ENCODE data around the gene TRIP11.

Gene TRIP11

DNA sequence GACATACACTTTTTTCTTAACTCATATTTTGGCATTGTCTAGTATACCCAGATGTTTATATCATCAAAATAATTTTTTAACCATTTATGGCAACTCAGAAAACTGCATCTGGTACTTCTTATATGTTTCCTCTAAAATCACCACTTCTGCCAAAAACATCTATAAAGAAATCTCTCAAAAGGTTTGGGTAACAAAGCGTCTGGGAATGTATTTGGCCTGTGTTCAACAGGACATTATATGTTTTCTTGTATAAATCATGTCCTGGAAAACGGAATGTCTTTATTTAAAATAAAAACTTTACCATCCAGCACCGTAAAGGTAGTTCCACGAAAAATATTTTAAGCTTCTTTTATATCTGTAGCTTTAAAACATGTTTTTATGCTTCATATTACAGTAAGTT lies 56.3 kb downstream of the TRIP11 start:
- Histone ChIP-seq H3K9ac (ENCODE audit: low read length in 2 of 2) (no peak overlapping the region), H3K4me1 (ENCODE audit: control insufficient read depth, insufficient read depth, low read length) (no peaks in the 10 kb centered on the region), H3K27me3 (ENCODE audit: control insufficient read depth in 1 of 2, insufficient read depth in 2 of 2, low read length in 2 of 2) (no peaks in the 10 kb centered on the region), H3K9me3 (ENCODE audit: control insufficient read depth in 2 of 2, low read length in 2 of 2) (no peaks in the 10 kb centered on the region), H3K4me3 (ENCODE audit: low read length in 2 of 2) (no peak overlapping the region), H3K36me3 (ENCODE audit: control insufficient read depth in 2 of 2, insufficient read depth in 2 of 2, low read length in 2 of 2) (peaks cover 10 to 16% of the 10 kb centered on the region in 2 donors), H3K27ac (ENCODE audit: low read length) (no peak overlapping the region)

DNA sequence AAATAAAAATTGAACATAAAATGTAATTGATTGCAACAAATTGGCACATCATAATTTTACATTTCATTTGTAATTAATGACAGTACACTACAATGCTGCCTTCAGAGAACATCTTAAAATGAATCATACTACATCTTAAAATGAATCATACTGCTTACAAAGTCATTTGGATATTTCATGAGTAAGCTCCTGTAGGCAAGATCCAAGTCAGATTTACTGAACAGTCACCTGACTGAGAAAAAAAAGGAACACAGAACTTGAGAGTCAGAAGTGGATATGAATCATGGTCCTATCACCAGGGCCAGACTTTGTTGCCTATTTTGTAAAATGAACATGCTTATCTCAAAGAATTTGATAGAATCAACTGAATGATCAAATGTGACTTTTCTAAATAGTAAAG lies 59.7 kb downstream of the TRIP11 start:
- Histone ChIP-seq H3K4me1 (ENCODE audit: control insufficient read depth, insufficient read depth, low read length) (no peaks in the 10 kb centered on the region), H3K9me3 (ENCODE audit: control insufficient read depth in 2 of 2, low read length in 2 of 2) (no peaks in the 10 kb centered on the region), H3K4me3 (ENCODE audit: low read length in 2 of 2) (no peak overlapping the region), H3K36me3 (ENCODE audit: control insufficient read depth in 2 of 2, insufficient read depth in 2 of 2, low read length in 2 of 2) (no peaks in the 10 kb centered on the region), H3K27ac (ENCODE audit: low read length) (no peak overlapping the region), H3K9ac (ENCODE audit: low read length in 2 of 2) (no peak overlapping the region), H3K27me3 (ENCODE audit: control insufficient read depth in 1 of 2, insufficient read depth in 2 of 2, low read length in 2 of 2) (no peaks in the 10 kb centered on the region)

DNA sequence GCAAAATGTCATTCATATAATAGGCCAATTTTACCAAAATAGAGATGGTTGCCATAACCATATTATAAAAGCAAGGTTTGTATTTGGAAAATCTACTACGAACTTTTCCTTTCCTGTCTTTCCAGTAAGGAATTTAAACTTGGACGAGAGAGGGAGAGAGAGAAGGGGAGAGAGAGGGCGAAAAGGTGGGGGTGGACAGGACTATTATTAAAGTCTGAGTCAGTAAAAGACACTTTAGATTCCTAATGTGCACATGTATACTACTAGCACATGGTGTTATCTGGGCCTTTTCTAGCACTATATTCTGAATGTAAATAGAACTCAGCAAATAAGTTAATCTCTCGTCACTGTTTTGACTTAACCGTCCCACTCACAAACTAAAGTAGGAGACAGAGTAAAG lies 62.0 kb downstream of the TRIP11 start:
- Histone ChIP-seq H3K36me3 (ENCODE audit: control insufficient read depth in 2 of 2, insufficient read depth in 2 of 2, low read length in 2 of 2) (peaks cover 3 to 5% of the 10 kb centered on the region in 2 donors), H3K4me3 (ENCODE audit: low read length in 2 of 2) (no peak overlapping the region), H3K9me3 (ENCODE audit: control insufficient read depth in 2 of 2, low read length in 2 of 2) (no peaks in the 10 kb centered on the region), H3K27ac (ENCODE audit: low read length) (no peak overlapping the region), H3K4me1 (ENCODE audit: control insufficient read depth, insufficient read depth, low read length) (no peaks in the 10 kb centered on the region), H3K9ac (ENCODE audit: low read length in 2 of 2) (no peak overlapping the region), H3K27me3 (ENCODE audit: control insufficient read depth in 1 of 2, insufficient read depth in 2 of 2, low read length in 2 of 2) (no peaks in the 10 kb centered on the region)

DNA sequence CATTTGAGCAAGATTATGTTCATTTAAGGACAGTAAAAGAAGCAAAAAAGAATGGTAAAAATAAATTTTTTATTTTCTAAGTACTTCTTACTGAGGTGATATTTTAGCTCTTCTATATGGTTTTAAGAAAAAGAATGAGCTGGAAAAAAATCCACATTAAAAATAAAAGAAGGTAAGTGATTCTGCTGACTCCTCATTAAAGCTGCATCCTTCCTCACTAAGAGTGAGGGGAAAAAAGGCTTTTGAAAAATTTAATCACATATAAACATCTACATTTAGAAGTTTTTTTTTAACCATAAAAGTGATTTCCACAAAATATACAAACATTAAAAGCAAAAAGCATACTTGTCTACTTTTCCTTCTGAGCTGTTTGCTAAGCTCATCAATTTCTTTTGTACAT lies 64.1 kb downstream of the TRIP11 start:
- Histone ChIP-seq H3K27ac (ENCODE audit: low read length) (no peak overlapping the region), H3K36me3 (ENCODE audit: control insufficient read depth in 2 of 2, insufficient read depth in 2 of 2, low read length in 2 of 2) (peaks cover 3 to 16% of the 10 kb centered on the region in 2 donors), H3K9me3 (ENCODE audit: control insufficient read depth in 2 of 2, low read length in 2 of 2) (no peaks in the 10 kb centered on the region), H3K4me3 (ENCODE audit: low read length in 2 of 2) (no peak overlapping the region), H3K9ac (ENCODE audit: low read length in 2 of 2) (no peak overlapping the region), H3K27me3 (ENCODE audit: control insufficient read depth in 1 of 2, insufficient read depth in 2 of 2, low read length in 2 of 2) (no peaks in the 10 kb centered on the region), H3K4me1 (ENCODE audit: control insufficient read depth, insufficient read depth, low read length) (no peaks in the 10 kb centered on the region)

DNA sequence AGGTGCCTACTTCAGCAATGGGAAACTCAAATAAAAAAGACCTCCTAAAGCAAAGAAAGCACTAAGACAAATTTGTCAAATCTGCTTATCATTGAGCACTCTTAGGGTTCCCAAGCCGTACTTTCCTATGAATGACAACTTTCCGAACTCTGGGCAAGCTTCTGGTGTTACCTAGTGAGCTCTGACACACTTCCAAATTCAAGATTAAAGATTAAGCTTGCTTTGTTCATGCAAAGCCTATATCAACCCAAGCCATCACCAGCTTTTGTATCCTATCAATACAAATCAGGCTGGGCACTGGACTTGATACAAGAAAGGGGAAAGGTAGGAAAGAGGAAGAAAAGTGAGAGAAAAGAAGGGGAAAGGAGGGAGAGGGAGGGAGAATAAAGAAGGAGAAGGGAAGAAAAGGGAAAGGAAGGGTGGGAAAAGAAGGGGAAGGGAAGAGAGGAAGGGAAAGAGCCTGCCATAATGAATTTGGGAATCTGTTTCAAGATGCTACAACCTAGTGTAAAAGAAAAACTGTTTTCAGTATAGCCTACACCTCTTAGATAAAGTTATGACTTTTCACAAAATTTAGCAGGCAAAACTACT lies 68.6 kb downstream of the TRIP11 start:
- Histone ChIP-seq H3K4me3 (ENCODE audit: low read length in 2 of 2) (no peak overlapping the region), H3K9me3 (ENCODE audit: control insufficient read depth in 2 of 2, low read length in 2 of 2) (no peaks in the 10 kb centered on the region), H3K9ac (ENCODE audit: low read length in 2 of 2) (no peak overlapping the region), H3K27me3 (ENCODE audit: control insufficient read depth in 1 of 2, insufficient read depth in 2 of 2, low read length in 2 of 2) (no peaks in the 10 kb centered on the region), H3K4me1 (ENCODE audit: control insufficient read depth, insufficient read depth, low read length) (no peaks in the 10 kb centered on the region), H3K36me3 (ENCODE audit: control insufficient read depth in 2 of 2, insufficient read depth in 2 of 2, low read length in 2 of 2) (peaks cover 13 to 33% of the 10 kb centered on the region in 2 donors), H3K27ac (ENCODE audit: low read length) (no peak overlapping the region)

DNA sequence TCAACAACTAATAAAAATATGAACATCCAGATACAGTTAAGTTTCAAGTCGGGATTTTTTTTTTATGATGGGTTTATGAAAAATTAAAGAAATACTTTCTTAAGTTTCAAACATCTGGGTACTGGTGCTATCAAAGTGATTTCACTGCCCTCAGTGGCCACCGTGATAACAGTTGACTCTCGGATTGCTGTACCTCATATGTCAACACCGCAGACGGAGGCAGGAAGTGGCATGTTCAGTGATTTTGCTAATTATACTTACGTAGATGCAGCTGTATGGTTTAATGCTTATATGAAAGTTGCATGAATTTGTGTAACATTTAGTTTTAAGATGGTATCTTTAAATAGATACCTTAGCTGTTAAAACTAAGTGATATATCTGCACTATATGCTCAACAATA lies 71.6 kb downstream of the TRIP11 start:
- Histone ChIP-seq H3K36me3 (ENCODE audit: control insufficient read depth in 2 of 2, insufficient read depth in 2 of 2, low read length in 2 of 2) (peaks cover 10 to 28% of the 10 kb centered on the region in 2 donors), H3K4me3 (ENCODE audit: low read length in 2 of 2) (no peak overlapping the region), H3K27ac (ENCODE audit: low read length) (no peak overlapping the region), H3K9ac (ENCODE audit: low read length in 2 of 2) (no peak overlapping the region), H3K27me3 (ENCODE audit: control insufficient read depth in 1 of 2, insufficient read depth in 2 of 2, low read length in 2 of 2) (no peaks in the 10 kb centered on the region), H3K4me1 (ENCODE audit: control insufficient read depth, insufficient read depth, low read length) (no peaks in the 10 kb centered on the region), H3K9me3 (ENCODE audit: control insufficient read depth in 2 of 2, low read length in 2 of 2) (no peaks in the 10 kb centered on the region)

DNA sequence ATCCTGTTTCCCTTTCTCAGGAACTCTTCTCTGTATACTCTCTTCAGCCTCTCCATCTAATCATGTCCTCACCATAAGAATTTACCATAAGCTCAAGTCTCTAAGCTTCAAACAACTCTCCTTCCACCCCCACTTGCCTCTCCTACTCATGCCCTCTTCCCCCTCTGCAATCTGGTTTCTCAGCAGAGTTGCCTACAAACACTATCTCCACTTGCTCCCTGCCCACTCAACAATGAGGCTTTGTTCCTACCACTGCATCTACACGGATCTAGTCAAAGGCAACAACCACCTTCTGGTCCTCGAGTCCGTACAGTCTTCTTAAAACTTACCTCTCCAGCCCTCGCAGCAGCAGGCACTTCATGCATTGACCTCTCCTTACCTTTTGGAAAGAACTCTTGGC lies 75.1 kb downstream of the TRIP11 start:
- H3K9me3 ChIP-seq (ENCODE audit: control insufficient read depth in 2 of 2, low read length in 2 of 2): no peaks in the 10 kb centered on the region
- peaks cover 0 to 4% of the 10 kb centered on the region in 2 donors for H3K27me3 ChIP-seq (ENCODE audit: control insufficient read depth in 1 of 2, insufficient read depth in 2 of 2, low read length in 2 of 2)
- H3K36me3 ChIP-seq (ENCODE audit: control insufficient read depth in 2 of 2, insufficient read depth in 2 of 2, low read length in 2 of 2): peaks cover 10 to 13% of the 10 kb centered on the region in 2 donors
- H3K9ac ChIP-seq (ENCODE audit: low read length in 2 of 2): no peak overlapping the region
- H3K4me3 ChIP-seq (ENCODE audit: low read length in 2 of 2): no peak overlapping the region
- no peak overlapping the region for H3K27ac ChIP-seq (ENCODE audit: low read length)
- H3K4me1 ChIP-seq (ENCODE audit: control insufficient read depth, insufficient read depth, low read length): no peaks in the 10 kb centered on the region

DNA sequence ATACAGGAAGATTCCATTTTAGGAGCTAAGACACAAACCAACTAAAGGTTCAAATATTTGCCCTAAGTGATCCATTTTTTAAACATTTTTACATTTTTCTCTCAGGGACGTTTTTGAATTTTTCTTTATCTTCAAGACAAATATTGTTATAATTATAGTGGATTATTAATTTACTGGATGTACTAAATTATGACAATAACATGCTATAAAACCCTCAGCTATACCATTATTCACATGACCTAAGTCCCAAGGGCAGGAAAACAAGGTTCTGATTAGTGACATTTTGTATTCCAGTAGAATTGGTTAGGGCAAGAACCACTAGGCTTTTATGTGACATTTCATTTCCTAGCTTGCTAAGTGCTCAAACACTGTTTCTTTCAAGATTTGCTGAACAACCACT lies 75.8 kb downstream of the TRIP11 start:
- H3K4me1 ChIP-seq (ENCODE audit: control insufficient read depth, insufficient read depth, low read length): no peaks in the 10 kb centered on the region
- H3K9me3 ChIP-seq (ENCODE audit: control insufficient read depth in 2 of 2, low read length in 2 of 2): no peaks in the 10 kb centered on the region
- peaks cover 5 to 8% of the 10 kb centered on the region in 2 donors for H3K36me3 ChIP-seq (ENCODE audit: control insufficient read depth in 2 of 2, insufficient read depth in 2 of 2, low read length in 2 of 2)
- H3K27ac ChIP-seq (ENCODE audit: low read length): no peak overlapping the region
- H3K4me3 ChIP-seq (ENCODE audit: low read length in 2 of 2): no peak overlapping the region
- H3K9ac ChIP-seq (ENCODE audit: low read length in 2 of 2): no peak overlapping the region
- H3K27me3 ChIP-seq (ENCODE audit: control insufficient read depth in 1 of 2, insufficient read depth in 2 of 2, low read length in 2 of 2): peaks cover 0 to 4% of the 10 kb centered on the region in 2 donors

DNA sequence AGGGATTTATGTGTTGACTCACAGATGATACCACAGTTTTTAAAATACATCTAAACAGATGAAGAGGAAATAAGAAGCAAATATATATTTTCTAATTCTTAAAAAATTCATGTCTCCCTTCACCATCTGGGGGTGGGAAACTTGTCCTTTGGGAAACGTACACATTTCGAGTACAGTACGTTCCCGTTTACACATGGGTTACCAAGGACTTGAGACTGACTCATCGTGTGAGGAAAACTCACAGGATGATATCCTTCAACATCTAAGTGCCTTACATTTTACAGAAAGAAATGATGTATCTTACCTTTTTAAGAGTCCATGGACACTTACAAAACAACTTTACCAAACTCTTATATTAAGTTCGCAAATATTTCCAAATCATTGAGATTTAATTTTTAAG lies 76.4 kb downstream of the TRIP11 start:
- Histone ChIP-seq H3K36me3 (ENCODE audit: control insufficient read depth in 2 of 2, insufficient read depth in 2 of 2, low read length in 2 of 2) (peaks cover 3% of the 10 kb centered on the region in 2 donors), H3K9me3 (ENCODE audit: control insufficient read depth in 2 of 2, low read length in 2 of 2) (no peaks in the 10 kb centered on the region), H3K27ac (ENCODE audit: low read length) (no peak overlapping the region), H3K4me3 (ENCODE audit: low read length in 2 of 2) (no peak overlapping the region), H3K9ac (ENCODE audit: low read length in 2 of 2) (no peak overlapping the region), H3K4me1 (ENCODE audit: control insufficient read depth, insufficient read depth, low read length) (no peaks in the 10 kb centered on the region), H3K27me3 (ENCODE audit: control insufficient read depth in 1 of 2, insufficient read depth in 2 of 2, low read length in 2 of 2) (peaks cover 0 to 4% of the 10 kb centered on the region in 2 donors)

DNA sequence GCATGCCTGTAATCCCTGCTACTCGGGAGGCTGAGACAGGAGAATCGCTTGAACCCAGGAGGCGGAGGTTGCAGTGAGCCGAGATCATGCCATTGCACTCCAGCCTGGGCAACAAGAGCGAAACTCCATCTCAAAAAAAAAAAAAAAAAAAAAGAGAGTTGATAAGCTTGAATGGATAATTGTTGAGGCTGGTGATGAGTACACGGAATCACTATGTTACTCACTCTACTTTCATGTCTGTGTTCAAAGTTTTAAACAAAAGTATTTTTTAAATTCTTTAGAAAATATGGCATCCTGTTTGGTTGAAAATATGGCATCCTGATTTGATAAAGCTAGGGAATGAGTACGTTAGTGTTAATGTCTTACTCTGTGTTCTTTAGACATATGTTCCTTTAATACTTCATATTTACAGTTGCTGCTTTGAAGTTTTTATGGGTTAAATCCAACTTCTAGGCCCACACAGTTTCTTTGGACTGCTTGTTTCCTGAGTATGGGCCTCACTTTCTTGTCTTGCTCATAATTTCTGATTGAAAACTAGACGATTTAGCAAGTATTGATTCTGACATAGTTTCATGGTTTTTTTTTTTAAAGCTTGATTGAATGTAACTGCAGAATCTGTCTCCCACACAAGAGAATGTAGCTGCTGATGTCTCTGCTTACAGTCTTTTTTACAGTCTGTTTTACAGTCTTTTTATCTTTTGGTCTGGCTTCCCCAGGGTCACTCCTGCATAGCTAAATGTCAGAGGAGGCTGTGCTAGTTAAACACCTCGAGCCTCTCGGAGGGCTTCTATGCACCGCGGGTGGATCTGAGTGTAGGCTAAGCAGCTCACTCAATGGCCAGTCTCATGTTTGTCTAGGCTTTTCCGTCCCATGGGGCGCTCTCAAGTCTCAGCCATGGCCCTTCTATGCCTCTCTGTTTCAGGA lies 78.3 kb downstream of the TRIP11 start:
- Histone ChIP-seq H3K27ac (ENCODE audit: low read length) (no peak overlapping the region), H3K4me1 (ENCODE audit: control insufficient read depth, insufficient read depth, low read length) (no peaks in the 10 kb centered on the region), H3K36me3 (ENCODE audit: control insufficient read depth in 2 of 2, insufficient read depth in 2 of 2, low read length in 2 of 2) (no peaks in the 10 kb centered on the region), H3K9me3 (ENCODE audit: control insufficient read depth in 2 of 2, low read length in 2 of 2) (no peaks in the 10 kb centered on the region), H3K4me3 (ENCODE audit: low read length in 2 of 2) (no peak overlapping the region), H3K9ac (ENCODE audit: low read length in 2 of 2) (no peak overlapping the region), H3K27me3 (ENCODE audit: control insufficient read depth in 1 of 2, insufficient read depth in 2 of 2, low read length in 2 of 2) (peaks cover 2 to 4% of the 10 kb centered on the region in 2 donors)

DNA sequence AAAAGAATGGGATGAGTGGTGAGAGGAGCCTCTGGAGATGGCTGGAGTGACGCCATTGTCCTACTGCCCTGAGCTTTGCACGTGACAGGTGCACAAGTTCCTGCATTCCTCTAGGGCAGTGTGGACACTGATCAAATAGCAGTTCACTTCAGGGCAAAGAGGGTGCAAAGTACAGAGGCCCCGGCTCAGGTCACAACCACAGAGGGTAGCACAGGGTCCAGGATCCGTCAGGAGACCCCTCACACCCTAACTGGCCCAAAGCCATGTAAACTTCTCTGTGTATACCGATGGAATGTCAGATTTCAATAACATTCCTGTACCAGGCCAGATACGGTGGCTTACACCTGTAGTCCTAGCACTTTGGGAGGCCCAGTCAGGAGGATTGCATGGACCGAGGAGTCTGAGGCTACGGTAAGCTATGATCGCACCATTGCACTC lies 82.0 kb downstream of the TRIP11 start:
- Histone ChIP-seq H3K9ac (ENCODE audit: low read length in 2 of 2) (no peak overlapping the region), H3K27me3 (ENCODE audit: control insufficient read depth in 1 of 2, insufficient read depth in 2 of 2, low read length in 2 of 2) (peaks cover 2 to 4% of the 10 kb centered on the region in 2 donors), H3K9me3 (ENCODE audit: control insufficient read depth in 2 of 2, low read length in 2 of 2) (no peaks in the 10 kb centered on the region), H3K4me3 (ENCODE audit: low read length in 2 of 2) (no peak overlapping the region), H3K27ac (ENCODE audit: low read length) (no peak overlapping the region), H3K4me1 (ENCODE audit: control insufficient read depth, insufficient read depth, low read length) (no peaks in the 10 kb centered on the region), H3K36me3 (ENCODE audit: control insufficient read depth in 2 of 2, insufficient read depth in 2 of 2, low read length in 2 of 2) (no peaks in the 10 kb centered on the region)

Measured in stomach smooth muscle (tissue), 2 donors.